ENCODE data around the gene NR2F1-AS1. TPM values are rescaled to one million over a fixed set of nuclear protein-coding genes. Genes with fewer than 3 reads are reported as not detected.
"Not testable (repeated sequence)": the region's sequence is repeated elsewhere in the genome, so short reads cannot be mapped to it uniquely, and the experiment has no call there.

The NR2F1-AS1 gene
- total RNA-seq, 1 donor from 2014 or later, result 53.1 TPM

- Mint-ChIP-seq H3K9me3 (peaks cover 3% of the 10 kb centered on the region), H3K27me3 (ENCODE audit: low read depth) (no peaks in the 10 kb centered on the region), H3K36me3 (ENCODE audit: low read depth) (peaks cover 39% of the 10 kb centered on the region), H3K27ac (ENCODE audit: unreplicated experiment) (no peak overlapping the region), H3K4me1 (no peaks in the 10 kb centered on the region), H3K4me3 (no peak overlapping the region)
- no peak for DNase-seq (ENCODE audit: low read depth, low spot score)
- no peak for TF ChIP-seq CTCF (conservative IDR thresholded peaks at IDR 0.05)
Measured at GRCh38 chr5:93545872-93546271, 35.1 kb downstream of the NR2F1-AS1 start.

- no peak overlapping the region for H3K27ac Mint-ChIP-seq (ENCODE audit: unreplicated experiment)
Measured at GRCh38 chr5:93532370-93532769, 48.6 kb downstream of the NR2F1-AS1 start.

GRCh38 chr5:93521815-93522214 lies 59.2 kb downstream of the NR2F1-AS1 start:
- DNase-seq (ENCODE audit: low read depth, low spot score); H3K4me3 Mint-ChIP-seq; H3K27ac Mint-ChIP-seq (ENCODE audit: unreplicated experiment); H3K4me1 Mint-ChIP-seq; H3K27me3 Mint-ChIP-seq (ENCODE audit: low read depth): not testable (repeated sequence)
- Mint-ChIP-seq H3K36me3 (ENCODE audit: low read depth) (peaks cover 59% of the 10 kb centered on the region), H3K9me3 (peaks cover 34% of the 10 kb centered on the region)

More at GRCh38 chr5:93532370-93532769, 48.6 kb downstream of the NR2F1-AS1 start:
- peaks cover 7% of the 10 kb centered on the region for H3K4me1 Mint-ChIP-seq
- H3K4me3 Mint-ChIP-seq, result no peak overlapping the region
- H3K27me3 Mint-ChIP-seq (ENCODE audit: low read depth), result no peaks in the 10 kb centered on the region
- peaks cover 54% of the 10 kb centered on the region for H3K36me3 Mint-ChIP-seq (ENCODE audit: low read depth)
- H3K9me3 Mint-ChIP-seq, result peaks cover 19% of the 10 kb centered on the region
- DNase-seq (ENCODE audit: low read depth, low spot score), result no peak
- TF ChIP-seq CTCF (conservative IDR thresholded peaks at IDR 0.05), result no peak

GRCh38 chr5:93519740-93520139 lies 61.3 kb downstream of the NR2F1-AS1 start:
- H3K9me3 Mint-ChIP-seq, result peaks cover 21% of the 10 kb centered on the region
- no peaks in the 10 kb centered on the region for H3K27me3 Mint-ChIP-seq (ENCODE audit: low read depth)

GRCh38 chr5:93517828-93518227 lies 63.2 kb downstream of the NR2F1-AS1 start:
- H3K4me1 Mint-ChIP-seq, result no peaks in the 10 kb centered on the region
- H3K27ac Mint-ChIP-seq (ENCODE audit: unreplicated experiment), result no peak overlapping the region
- H3K36me3 Mint-ChIP-seq (ENCODE audit: low read depth), result peaks cover 27% of the 10 kb centered on the region

More at GRCh38 chr5:93519740-93520139, 61.3 kb downstream of the NR2F1-AS1 start:
- TF ChIP-seq CTCF (conservative IDR thresholded peaks at IDR 0.05), result no peak
- Mint-ChIP-seq H3K36me3 (ENCODE audit: low read depth) (peaks cover 38% of the 10 kb centered on the region), H3K4me1 (no peaks in the 10 kb centered on the region), H3K27ac (ENCODE audit: unreplicated experiment) (no peak overlapping the region), H3K4me3 (no peak overlapping the region)
- no peak for DNase-seq (ENCODE audit: low read depth, low spot score)

GRCh38 chr5:93513298-93513697 lies 67.7 kb downstream of the NR2F1-AS1 start:
- Mint-ChIP-seq H3K4me3 (no peak overlapping the region), H3K27ac (ENCODE audit: unreplicated experiment) (peak overlapping the region; percentile 2), H3K36me3 (ENCODE audit: low read depth) (peaks cover 13% of the 10 kb centered on the region), H3K4me1 (peaks cover 10% of the 10 kb centered on the region), H3K9me3 (peaks cover 4% of the 10 kb centered on the region), H3K27me3 (ENCODE audit: low read depth) (no peaks in the 10 kb centered on the region)
- DNase-seq (ENCODE audit: low read depth, low spot score), result no peak
- no peak for TF ChIP-seq CTCF (conservative IDR thresholded peaks at IDR 0.05)

More at GRCh38 chr5:93517828-93518227, 63.2 kb downstream of the NR2F1-AS1 start:
- no peak overlapping the region for H3K4me3 Mint-ChIP-seq
- peaks cover 14% of the 10 kb centered on the region for H3K9me3 Mint-ChIP-seq
- H3K27me3 Mint-ChIP-seq (ENCODE audit: low read depth), result no peaks in the 10 kb centered on the region
- no peak for TF ChIP-seq CTCF (conservative IDR thresholded peaks at IDR 0.05)
- no peak for DNase-seq (ENCODE audit: low read depth, low spot score)

All from neural crest cell (in vitro differentiated cells).